ENCODE data around the gene ALG11. TPM values are rescaled to one million over a fixed set of nuclear protein-coding genes. Genes with fewer than 3 reads are reported as not detected.

ALG11 gene
- total and polyA plus RNA-seq, 2 experiments from 2014 or later, result 36.9 to 40.1 TPM

DNA sequence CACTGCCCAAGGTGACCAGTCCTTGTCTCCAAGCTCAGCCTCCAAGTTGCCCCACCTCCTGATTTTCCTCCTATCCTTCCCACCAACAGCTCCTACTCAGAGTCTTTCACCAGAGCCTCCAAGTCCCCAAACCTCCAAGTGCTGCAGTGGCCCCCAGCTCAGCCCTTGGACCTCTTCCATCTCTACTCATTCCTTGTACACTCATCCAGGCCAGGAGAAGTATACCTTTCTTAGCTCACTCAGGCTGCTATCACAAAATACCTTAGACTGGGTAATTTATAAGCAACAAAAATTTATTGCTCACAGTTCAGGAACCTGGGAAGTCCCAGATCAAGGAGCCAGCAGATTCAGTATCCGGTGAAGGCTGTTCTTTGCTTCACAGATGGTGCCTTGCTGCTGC, 12.3 kb upstream of the ALG11 start:
- Histone ChIP-seq H3F3A (replicated peaks; ENCODE audit: low read depth) (no peaks in the 10 kb centered on the region), H4K20me1 (replicated peaks; ENCODE audit: insufficient read depth) (no peaks in the 10 kb centered on the region), H3K4me1 (ENCODE audit: insufficient read depth) (peaks cover 26% of the 10 kb centered on the region), H2AFZ (no peak overlapping the region), H3K79me2 (replicated peaks; ENCODE audit: insufficient read depth) (no peaks in the 10 kb centered on the region; the same call in 1 of the 2 replicates), H3K9me2 (ENCODE audit: insufficient read depth) (no peaks in the 10 kb centered on the region), H3K27ac (ENCODE audit: low read depth) (no peak overlapping the region), H3K4me2 (no peak overlapping the region), H3K4me3 (no peak overlapping the region), H3K36me3 (ENCODE audit: insufficient read depth) (no peaks in the 10 kb centered on the region), H3K27me3 (ENCODE audit: insufficient read depth) (no peaks in the 10 kb centered on the region)
- Mint-ChIP-seq H3K27me3 (ENCODE audit: insufficient read depth, low read depth, poor library complexity) (peaks cover 17% of the 10 kb centered on the region), H3K4me1 (peaks cover 54% of the 10 kb centered on the region), H3K27ac (no peak overlapping the region), H3K4me3 (no peak overlapping the region; the same call in 2 of the 3 replicates), H3K9me3 (no peaks in the 10 kb centered on the region), H3K36me3 (ENCODE audit: low read depth) (no peaks in the 10 kb centered on the region)
- TF ChIP-seq, protein P1, sequence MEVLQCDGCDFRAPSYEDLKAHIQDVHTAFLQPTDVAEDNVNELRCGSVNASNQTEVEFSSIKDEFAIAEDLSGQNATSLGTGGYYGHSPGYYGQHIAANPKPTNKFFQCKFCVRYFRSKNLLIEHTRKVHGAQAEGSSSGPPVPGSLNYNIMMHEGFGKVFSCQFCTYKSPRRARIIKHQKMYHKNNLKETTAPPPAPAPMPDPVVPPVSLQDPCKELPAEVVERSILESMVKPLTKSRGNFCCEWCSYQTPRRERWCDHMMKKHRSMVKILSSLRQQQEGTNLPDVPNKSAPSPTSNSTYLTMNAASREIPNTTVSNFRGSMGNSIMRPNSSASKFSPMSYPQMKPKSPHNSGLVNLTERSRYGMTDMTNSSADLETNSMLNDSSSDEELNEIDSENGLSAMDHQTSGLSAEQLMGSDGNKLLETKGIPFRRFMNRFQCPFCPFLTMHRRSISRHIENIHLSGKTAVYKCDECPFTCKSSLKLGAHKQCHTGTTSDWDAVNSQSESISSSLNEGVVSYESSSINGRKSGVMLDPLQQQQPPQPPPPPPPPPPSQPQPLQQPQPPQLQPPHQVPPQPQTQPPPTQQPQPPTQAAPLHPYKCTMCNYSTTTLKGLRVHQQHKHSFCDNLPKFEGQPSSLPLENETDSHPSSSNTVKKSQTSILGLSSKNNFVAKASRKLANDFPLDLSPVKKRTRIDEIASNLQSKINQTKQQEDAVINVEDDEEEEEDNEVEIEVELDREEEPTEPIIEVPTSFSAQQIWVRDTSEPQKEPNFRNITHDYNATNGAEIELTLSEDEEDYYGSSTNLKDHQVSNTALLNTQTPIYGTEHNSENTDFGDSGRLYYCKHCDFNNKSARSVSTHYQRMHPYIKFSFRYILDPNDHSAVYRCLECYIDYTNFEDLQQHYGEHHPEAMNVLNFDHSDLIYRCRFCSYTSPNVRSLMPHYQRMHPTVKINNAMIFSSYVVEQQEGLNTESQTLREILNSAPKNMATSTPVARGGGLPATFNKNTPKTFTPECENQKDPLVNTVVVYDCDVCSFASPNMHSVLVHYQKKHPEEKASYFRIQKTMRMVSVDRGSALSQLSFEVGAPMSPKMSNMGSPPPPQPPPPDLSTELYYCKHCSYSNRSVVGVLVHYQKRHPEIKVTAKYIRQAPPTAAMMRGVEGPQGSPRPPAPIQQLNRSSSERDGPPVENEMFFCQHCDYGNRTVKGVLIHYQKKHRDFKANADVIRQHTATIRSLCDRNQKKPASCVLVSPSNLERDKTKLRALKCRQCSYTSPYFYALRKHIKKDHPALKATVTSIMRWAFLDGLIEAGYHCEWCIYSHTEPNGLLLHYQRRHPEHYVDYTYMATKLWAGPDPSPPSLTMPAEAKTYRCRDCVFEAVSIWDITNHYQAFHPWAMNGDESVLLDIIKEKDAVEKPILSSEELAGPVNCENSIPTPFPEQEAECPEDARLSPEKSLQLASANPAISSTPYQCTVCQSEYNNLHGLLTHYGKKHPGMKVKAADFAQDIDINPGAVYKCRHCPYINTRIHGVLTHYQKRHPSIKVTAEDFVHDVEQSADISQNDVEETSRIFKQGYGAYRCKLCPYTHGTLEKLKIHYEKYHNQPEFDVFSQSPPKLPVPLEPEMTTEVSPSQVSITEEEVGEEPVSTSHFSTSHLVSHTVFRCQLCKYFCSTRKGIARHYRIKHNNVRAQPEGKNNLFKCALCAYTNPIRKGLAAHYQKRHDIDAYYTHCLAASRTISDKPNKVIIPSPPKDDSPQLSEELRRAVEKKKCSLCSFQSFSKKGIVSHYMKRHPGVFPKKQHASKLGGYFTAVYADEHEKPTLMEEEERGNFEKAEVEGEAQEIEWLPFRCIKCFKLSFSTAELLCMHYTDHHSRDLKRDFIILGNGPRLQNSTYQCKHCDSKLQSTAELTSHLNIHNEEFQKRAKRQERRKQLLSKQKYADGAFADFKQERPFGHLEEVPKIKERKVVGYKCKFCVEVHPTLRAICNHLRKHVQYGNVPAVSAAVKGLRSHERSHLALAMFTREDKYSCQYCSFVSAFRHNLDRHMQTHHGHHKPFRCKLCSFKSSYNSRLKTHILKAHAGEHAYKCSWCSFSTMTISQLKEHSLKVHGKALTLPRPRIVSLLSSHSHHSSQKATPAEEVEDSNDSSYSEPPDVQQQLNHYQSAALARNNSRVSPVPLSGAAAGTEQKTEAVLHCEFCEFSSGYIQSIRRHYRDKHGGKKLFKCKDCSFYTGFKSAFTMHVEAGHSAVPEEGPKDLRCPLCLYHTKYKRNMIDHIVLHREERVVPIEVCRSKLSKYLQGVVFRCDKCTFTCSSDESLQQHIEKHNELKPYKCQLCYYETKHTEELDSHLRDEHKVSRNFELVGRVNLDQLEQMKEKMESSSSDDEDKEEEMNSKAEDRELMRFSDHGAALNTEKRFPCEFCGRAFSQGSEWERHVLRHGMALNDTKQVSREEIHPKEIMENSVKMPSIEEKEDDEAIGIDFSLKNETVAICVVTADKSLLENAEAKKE (CRISPR knock-in tag; IDR thresholded peaks at IDR 0.05), result no peak
- TF ChIP-seq EZH2 (IDR thresholded peaks at IDR 0.05; ENCODE audit: low read depth, unreplicated experiment), result no peak
- no peak for TF ChIP-seq EZH2phosphoT487 (IDR thresholded peaks at IDR 0.05; ENCODE audit: unreplicated experiment)
- TF ChIP-seq, protein P2, sequence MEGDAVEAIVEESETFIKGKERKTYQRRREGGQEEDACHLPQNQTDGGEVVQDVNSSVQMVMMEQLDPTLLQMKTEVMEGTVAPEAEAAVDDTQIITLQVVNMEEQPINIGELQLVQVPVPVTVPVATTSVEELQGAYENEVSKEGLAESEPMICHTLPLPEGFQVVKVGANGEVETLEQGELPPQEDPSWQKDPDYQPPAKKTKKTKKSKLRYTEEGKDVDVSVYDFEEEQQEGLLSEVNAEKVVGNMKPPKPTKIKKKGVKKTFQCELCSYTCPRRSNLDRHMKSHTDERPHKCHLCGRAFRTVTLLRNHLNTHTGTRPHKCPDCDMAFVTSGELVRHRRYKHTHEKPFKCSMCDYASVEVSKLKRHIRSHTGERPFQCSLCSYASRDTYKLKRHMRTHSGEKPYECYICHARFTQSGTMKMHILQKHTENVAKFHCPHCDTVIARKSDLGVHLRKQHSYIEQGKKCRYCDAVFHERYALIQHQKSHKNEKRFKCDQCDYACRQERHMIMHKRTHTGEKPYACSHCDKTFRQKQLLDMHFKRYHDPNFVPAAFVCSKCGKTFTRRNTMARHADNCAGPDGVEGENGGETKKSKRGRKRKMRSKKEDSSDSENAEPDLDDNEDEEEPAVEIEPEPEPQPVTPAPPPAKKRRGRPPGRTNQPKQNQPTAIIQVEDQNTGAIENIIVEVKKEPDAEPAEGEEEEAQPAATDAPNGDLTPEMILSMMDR (conservative IDR thresholded peaks at IDR 0.05; ENCODE audit: low read depth in 2 of 2), result no peak
- no peak for TF ChIP-seq CREB1 (CRISPR knock-in tag; IDR thresholded peaks at IDR 0.05; ENCODE audit: low read depth)
- no peak for TF ChIP-seq REST (IDR thresholded peaks at IDR 0.05; ENCODE audit: unreplicated experiment)
- TF ChIP-seq ZNF331 (CRISPR knock-in tag; IDR thresholded peaks at IDR 0.05; ENCODE audit: low read depth), result no peak
- TF ChIP-seq POLR2AphosphoS5 (IDR thresholded peaks at IDR 0.05; ENCODE audit: low read depth), result no peak
- no peak for TF ChIP-seq NANOG (IDR thresholded peaks at IDR 0.05; ENCODE audit: borderline replicate concordance)
- no peak for TF ChIP-seq ZNF114 (CRISPR knock-in tag; IDR thresholded peaks at IDR 0.05)
- TF ChIP-seq, protein P3, sequence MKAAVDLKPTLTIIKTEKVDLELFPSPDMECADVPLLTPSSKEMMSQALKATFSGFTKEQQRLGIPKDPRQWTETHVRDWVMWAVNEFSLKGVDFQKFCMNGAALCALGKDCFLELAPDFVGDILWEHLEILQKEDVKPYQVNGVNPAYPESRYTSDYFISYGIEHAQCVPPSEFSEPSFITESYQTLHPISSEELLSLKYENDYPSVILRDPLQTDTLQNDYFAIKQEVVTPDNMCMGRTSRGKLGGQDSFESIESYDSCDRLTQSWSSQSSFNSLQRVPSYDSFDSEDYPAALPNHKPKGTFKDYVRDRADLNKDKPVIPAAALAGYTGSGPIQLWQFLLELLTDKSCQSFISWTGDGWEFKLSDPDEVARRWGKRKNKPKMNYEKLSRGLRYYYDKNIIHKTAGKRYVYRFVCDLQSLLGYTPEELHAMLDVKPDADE (IDR thresholded peaks at IDR 0.05), result no peak
- TF ChIP-seq JUNB (IDR thresholded peaks at IDR 0.05; ENCODE audit: unreplicated experiment), result no peak
- no peak for TF ChIP-seq STAT1 (IDR thresholded peaks at IDR 0.05; ENCODE audit: unreplicated experiment)
- DNase-seq (ENCODE audit: low spot score) (no peak), ATAC-seq (no peak)
